GM21737 (cell line): Measurements from ENCODE around the gene MACIR.
"Not testable (repeated sequence)": the region's sequence is repeated elsewhere in the genome, so short reads cannot be mapped to it uniquely, and the experiment has no call there.

Experiments
- ATAC-seq: cut with Tn5 transposase; IDR thresholded peaks from one replicate; pipeline ENCODE4 v1.9.1; 2021; ENCODE audit warnings: mild to moderate bottlenecking, moderate library complexity; ENCODE audit not compliant: unreplicated experiment

Gene MACIR

GRCh38 chr5:103258368-103258956, at the start of gene MACIR:
TSS of gene MACIR (plus strand) at chr5:103258763. CDS start at chr5:103275920, 17,157 bp downstream.
- ATAC-seq = peak; percentile 84

GRCh38 chr5:103209065-103209464, 49.5 kb upstream of the MACIR start:
- ATAC-seq = no peak

- ATAC-seq = no peak
Observed at GRCh38 chr5:103210952-103211351, 47.6 kb upstream of the MACIR start.

GRCh38 chr5:103211576-103212561, 46.7 kb upstream of the MACIR start:
- peak; percentile 84 for ATAC-seq

- no peak for ATAC-seq
Observed at GRCh38 chr5:103216137-103216536, 42.4 kb upstream of the MACIR start.

GRCh38 chr5:103216697-103217096, 41.9 kb upstream of the MACIR start:
- ATAC-seq = no peak

- no peak for ATAC-seq
Observed at GRCh38 chr5:103217101-103217500, 41.5 kb upstream of the MACIR start.

- ATAC-seq = no peak
Observed at GRCh38 chr5:103218164-103218563, 40.4 kb upstream of the MACIR start.

GRCh38 chr5:103219074-103219473, 39.5 kb upstream of the MACIR start:
- not testable (repeated sequence) for ATAC-seq

GRCh38 chr5:103223031-103223955, 35.3 kb upstream of the MACIR start:
- no peak for ATAC-seq

GRCh38 chr5:103224118-103224893, 34.3 kb upstream of the MACIR start:
- peak; percentile 84 for ATAC-seq

GRCh38 chr5:103224894-103225246, 33.7 kb upstream of the MACIR start:
- ATAC-seq = no peak

- no peak for ATAC-seq
Observed at GRCh38 chr5:103228061-103228460, 30.5 kb upstream of the MACIR start.

GRCh38 chr5:103228588-103228987, 30.0 kb upstream of the MACIR start:
- ATAC-seq = no peak

GRCh38 chr5:103232393-103232999, 26.1 kb upstream of the MACIR start:
- no peak for ATAC-seq

- ATAC-seq = no peak
Observed at GRCh38 chr5:103234239-103234975, 24.2 kb upstream of the MACIR start.

GRCh38 chr5:103235891-103236290, 22.7 kb upstream of the MACIR start:
- ATAC-seq = no peak

- no peak for ATAC-seq
Observed at GRCh38 chr5:103237778-103238177, 20.8 kb upstream of the MACIR start.

- ATAC-seq = no peak
Observed at GRCh38 chr5:103243665-103244064, 14.9 kb upstream of the MACIR start.
